ENCODE data around the gene HES6.

Gene HES6

DNA sequence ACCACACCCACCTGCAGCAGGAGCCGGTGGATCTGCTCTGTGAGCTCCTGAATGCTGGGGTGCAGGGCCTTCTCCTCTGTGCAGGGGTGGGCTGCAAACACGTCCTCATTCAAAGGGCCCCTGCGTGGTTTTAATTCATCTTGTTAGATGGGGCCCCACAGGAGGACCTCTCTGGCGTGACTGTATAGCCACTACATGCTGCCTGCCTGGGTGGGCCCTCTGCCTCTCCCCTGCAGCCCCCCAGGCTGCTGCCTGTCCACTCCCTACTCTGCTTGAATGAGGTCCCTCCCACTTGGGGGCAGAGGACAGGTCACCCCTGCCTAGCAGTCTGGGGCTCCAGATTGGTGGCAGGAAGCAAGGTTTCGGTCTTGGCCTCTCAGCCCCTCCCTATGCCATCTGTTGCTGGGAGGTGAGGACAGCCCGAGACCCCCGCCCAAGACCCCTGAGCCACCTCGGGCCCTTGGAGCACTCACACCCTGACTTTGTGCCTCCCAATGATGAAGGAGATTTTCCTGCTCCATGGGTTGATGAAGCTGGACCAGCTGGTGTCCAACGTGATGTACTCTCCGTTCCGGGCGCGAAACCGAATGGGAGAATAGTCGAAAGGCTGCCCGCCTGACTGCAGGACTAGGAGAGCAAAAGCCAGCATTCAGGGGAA lies 22.0 kb upstream of the HES6 start:
- H3K4me2 ChIP-seq (ENCODE audit: low read depth, low read length, poor library complexity, severe bottlenecking), result no peak overlapping the region
- no peak for TF ChIP-seq EZH2phosphoT487 (IDR thresholded peaks at IDR 0.05; ENCODE audit: borderline replicate concordance)
- H4K20me1 ChIP-seq (ENCODE audit: insufficient read depth, low read length, poor library complexity, severe bottlenecking), result no peaks in the 10 kb centered on the region
- H3K79me2 ChIP-seq (ENCODE audit: insufficient read depth, low read length), result no peaks in the 10 kb centered on the region
- H3F3A ChIP-seq (ENCODE audit: low read depth), result no peaks in the 10 kb centered on the region
- H3K9ac ChIP-seq (ENCODE audit: low read depth, low read length, poor library complexity, severe bottlenecking), result no peak overlapping the region
- no peak overlapping the region for H3K4me3 ChIP-seq (ENCODE audit: low read length, poor library complexity, severe bottlenecking)
- no peak overlapping the region for H2AFZ ChIP-seq (ENCODE audit: low read length)
- no peaks in the 10 kb centered on the region for H3K9me2 ChIP-seq (replicated peaks; ENCODE audit: low read depth, low read length)
- no peaks in the 10 kb centered on the region for H3K4me1 ChIP-seq (ENCODE audit: insufficient read depth, low read length, poor library complexity, severe bottlenecking)
- no peaks in the 10 kb centered on the region for H3K27me3 ChIP-seq (ENCODE audit: insufficient read depth, low read length, poor library complexity, severe bottlenecking)
- H3K9me3 ChIP-seq (ENCODE audit: insufficient read depth, low read depth, low read length), result no peaks in the 10 kb centered on the region
- peaks cover 49% of the 10 kb centered on the region; the same call in 1 of the 2 replicates for H3K36me3 ChIP-seq (ENCODE audit: insufficient read depth, low read length)

DNA sequence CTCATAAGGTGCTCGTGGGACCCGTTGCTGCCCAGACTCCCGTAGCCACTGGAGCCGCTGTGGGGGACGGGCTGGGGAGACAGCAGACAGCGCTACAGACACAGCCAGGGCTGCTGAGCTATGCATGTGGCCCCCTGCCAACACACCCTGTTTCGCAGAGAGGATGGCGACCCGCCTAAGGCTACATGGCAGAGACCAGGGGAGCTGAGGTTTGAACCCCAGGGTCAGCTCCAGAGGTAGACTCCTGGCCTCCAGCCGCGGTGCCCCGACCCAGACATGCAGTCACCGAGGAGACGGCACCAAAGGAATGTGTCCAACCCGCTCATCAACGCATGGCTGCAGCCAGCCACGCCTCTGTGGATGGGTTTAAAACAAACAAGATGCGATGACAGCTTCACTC lies 21.0 kb upstream of the HES6 start:
- no peaks in the 10 kb centered on the region for H3F3A ChIP-seq (ENCODE audit: low read depth)
- H3K4me3 ChIP-seq (ENCODE audit: low read length, poor library complexity, severe bottlenecking), result no peak overlapping the region
- no peak overlapping the region for H2AFZ ChIP-seq (ENCODE audit: low read length)
- H3K9me3 ChIP-seq (ENCODE audit: insufficient read depth, low read depth, low read length), result no peaks in the 10 kb centered on the region
- H3K4me2 ChIP-seq (ENCODE audit: low read depth, low read length, poor library complexity, severe bottlenecking), result no peak overlapping the region
- H3K4me1 ChIP-seq (ENCODE audit: insufficient read depth, low read length, poor library complexity, severe bottlenecking), result no peaks in the 10 kb centered on the region
- TF ChIP-seq, protein P1, sequence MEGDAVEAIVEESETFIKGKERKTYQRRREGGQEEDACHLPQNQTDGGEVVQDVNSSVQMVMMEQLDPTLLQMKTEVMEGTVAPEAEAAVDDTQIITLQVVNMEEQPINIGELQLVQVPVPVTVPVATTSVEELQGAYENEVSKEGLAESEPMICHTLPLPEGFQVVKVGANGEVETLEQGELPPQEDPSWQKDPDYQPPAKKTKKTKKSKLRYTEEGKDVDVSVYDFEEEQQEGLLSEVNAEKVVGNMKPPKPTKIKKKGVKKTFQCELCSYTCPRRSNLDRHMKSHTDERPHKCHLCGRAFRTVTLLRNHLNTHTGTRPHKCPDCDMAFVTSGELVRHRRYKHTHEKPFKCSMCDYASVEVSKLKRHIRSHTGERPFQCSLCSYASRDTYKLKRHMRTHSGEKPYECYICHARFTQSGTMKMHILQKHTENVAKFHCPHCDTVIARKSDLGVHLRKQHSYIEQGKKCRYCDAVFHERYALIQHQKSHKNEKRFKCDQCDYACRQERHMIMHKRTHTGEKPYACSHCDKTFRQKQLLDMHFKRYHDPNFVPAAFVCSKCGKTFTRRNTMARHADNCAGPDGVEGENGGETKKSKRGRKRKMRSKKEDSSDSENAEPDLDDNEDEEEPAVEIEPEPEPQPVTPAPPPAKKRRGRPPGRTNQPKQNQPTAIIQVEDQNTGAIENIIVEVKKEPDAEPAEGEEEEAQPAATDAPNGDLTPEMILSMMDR (conservative IDR thresholded peaks at IDR 0.05; ENCODE audit: low read length), result no peak
- TF ChIP-seq EZH2phosphoT487 (IDR thresholded peaks at IDR 0.05; ENCODE audit: borderline replicate concordance), result no peak
- no peaks in the 10 kb centered on the region for H3K79me2 ChIP-seq (ENCODE audit: insufficient read depth, low read length)
- H3K9ac ChIP-seq (ENCODE audit: low read depth, low read length, poor library complexity, severe bottlenecking), result no peak overlapping the region
- no peaks in the 10 kb centered on the region for H4K20me1 ChIP-seq (ENCODE audit: insufficient read depth, low read length, poor library complexity, severe bottlenecking)
- H3K27me3 ChIP-seq (ENCODE audit: insufficient read depth, low read length, poor library complexity, severe bottlenecking), result no peaks in the 10 kb centered on the region
- H3K9me2 ChIP-seq (replicated peaks; ENCODE audit: low read depth, low read length), result no peaks in the 10 kb centered on the region
- H3K36me3 ChIP-seq (ENCODE audit: insufficient read depth, low read length), result peaks cover 53% of the 10 kb centered on the region; the same call in 1 of the 2 replicates

DNA sequence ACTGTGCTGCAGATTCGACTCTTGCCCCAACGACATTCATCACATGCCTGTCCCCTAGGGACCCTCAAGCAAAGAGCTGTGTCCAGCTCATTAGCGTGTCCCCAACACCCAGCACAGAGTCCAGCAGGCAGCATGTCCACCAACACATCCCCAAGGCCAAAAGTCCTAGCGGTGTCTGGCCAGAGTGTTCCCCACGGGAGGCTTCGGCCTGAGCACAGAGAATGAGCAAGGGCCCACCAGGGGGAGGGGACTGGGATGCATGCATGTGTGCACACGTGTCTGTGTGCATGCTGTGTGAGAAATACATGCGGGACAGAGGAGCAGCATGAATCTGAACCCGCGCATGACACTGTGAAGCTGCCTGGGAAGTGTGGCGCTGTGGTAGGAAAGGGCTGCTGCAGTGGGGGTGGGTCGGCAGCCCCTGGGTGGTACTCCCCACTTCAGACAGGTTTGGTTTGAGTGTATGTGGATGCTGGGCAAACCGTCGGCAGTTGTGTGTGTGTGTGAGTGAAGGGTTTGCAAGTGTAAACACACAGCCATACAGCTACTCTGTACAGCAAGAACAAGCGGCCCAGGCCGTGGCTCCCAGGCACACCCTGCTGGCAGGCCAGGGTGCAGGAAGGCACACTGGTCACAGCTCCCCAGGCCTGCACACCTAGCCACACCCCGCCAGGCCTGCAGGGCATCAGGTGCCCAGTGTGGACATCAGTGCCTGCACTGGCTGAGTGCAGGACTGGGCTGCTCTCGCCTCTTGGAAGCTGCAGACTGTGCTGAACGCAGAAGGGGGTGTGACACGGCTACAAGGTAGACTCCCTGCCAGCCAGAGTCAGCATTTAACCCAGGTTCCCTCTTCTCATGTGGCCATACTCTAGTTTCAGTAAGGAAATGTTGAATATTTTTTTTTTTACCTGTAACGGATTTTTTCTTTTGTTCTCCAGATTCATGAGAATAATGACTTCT lies 19.5 kb upstream of the HES6 start:
- no peaks in the 10 kb centered on the region for H3K4me1 ChIP-seq (ENCODE audit: insufficient read depth, low read length, poor library complexity, severe bottlenecking)
- H4K20me1 ChIP-seq (ENCODE audit: insufficient read depth, low read length, poor library complexity, severe bottlenecking), result no peaks in the 10 kb centered on the region
- H3K27me3 ChIP-seq (ENCODE audit: insufficient read depth, low read length, poor library complexity, severe bottlenecking), result no peaks in the 10 kb centered on the region
- H3K9ac ChIP-seq (ENCODE audit: low read depth, low read length, poor library complexity, severe bottlenecking), result no peak overlapping the region
- no peak overlapping the region for H3K4me2 ChIP-seq (ENCODE audit: low read depth, low read length, poor library complexity, severe bottlenecking)
- H3K9me2 ChIP-seq (replicated peaks; ENCODE audit: low read depth, low read length), result no peaks in the 10 kb centered on the region
- no peaks in the 10 kb centered on the region for H3K9me3 ChIP-seq (ENCODE audit: insufficient read depth, low read depth, low read length)
- no peaks in the 10 kb centered on the region for H3F3A ChIP-seq (ENCODE audit: low read depth)
- H2AFZ ChIP-seq (ENCODE audit: low read length), result no peak overlapping the region
- H3K79me2 ChIP-seq (ENCODE audit: insufficient read depth, low read length), result no peaks in the 10 kb centered on the region
- no peak overlapping the region for H3K4me3 ChIP-seq (ENCODE audit: low read length, poor library complexity, severe bottlenecking)
- H3K36me3 ChIP-seq (ENCODE audit: insufficient read depth, low read length), result peaks cover 55% of the 10 kb centered on the region; the same call in 1 of the 2 replicates
- no peak for TF ChIP-seq EZH2phosphoT487 (IDR thresholded peaks at IDR 0.05; ENCODE audit: borderline replicate concordance)
- TF ChIP-seq, protein P1 (conservative IDR thresholded peaks at IDR 0.05; ENCODE audit: low read length), result no peak; the same call in 1 of the 2 replicates

Measured in Loucy (cell line).